ENCODE measurements around the gene RHBDL1. TPM values are rescaled to one million over a fixed set of nuclear protein-coding genes. Genes with fewer than 3 reads are reported as not detected.

RHBDL1 gene
- total RNA-seq, 1 experiment from 2014 or later = 1.7 TPM

- no peak for TF ChIP-seq EZH2 (IDR thresholded peaks at IDR 0.05; ENCODE audit: low read length, unreplicated experiment)
- TF ChIP-seq EZH2phosphoT487 (IDR thresholded peaks at IDR 0.05; ENCODE audit: borderline replicate concordance, low read length) = no peak
- TF ChIP-seq CTCF (conservative IDR thresholded peaks at IDR 0.05; ENCODE audit: low read depth, low read length) = no peak
- ATAC-seq (no peak), DNase-seq (no peak)
- H3K9me2 ChIP-seq (replicated peaks; ENCODE audit: low read length) = no peaks in the 10 kb centered on the region
- intact Hi-C loops (cut with micrococcal nuclease) = loop anchor here (10.0 kb wide), 1 partner anchor 74 kb away; the partner anchor contains the start of genes CHTF18 and RPUSD1
- no peaks in the 10 kb centered on the region for H4K20me1 ChIP-seq (ENCODE audit: low read length)
- H3K4me1 ChIP-seq (ENCODE audit: insufficient read depth, low read length) = peaks cover 16% of the 10 kb centered on the region
- H3K9ac ChIP-seq (ENCODE audit: low read length) = no peak overlapping the region
- H3K27ac ChIP-seq (ENCODE audit: low read length) = no peak overlapping the region
- no peak overlapping the region for H3K4me3 ChIP-seq (ENCODE audit: low read length)
- CTCF ChIA-PET = no interaction called here
- H2AFZ ChIP-seq (ENCODE audit: low read length) = no peak overlapping the region
- H3K9me3 ChIP-seq (ENCODE audit: low read length) = no peaks in the 10 kb centered on the region
- peaks cover 4% of the 10 kb centered on the region; the same call in 1 of the 2 replicates for H3K79me2 ChIP-seq (ENCODE audit: low read length)
- no peak overlapping the region for H3K4me2 ChIP-seq (ENCODE audit: low read length)
- H3K36me3 ChIP-seq (ENCODE audit: low read depth, low read length) = no peaks in the 10 kb centered on the region
- no peaks in the 10 kb centered on the region for H3F3A ChIP-seq (ENCODE audit: low read length, unreplicated experiment)
- no TSS peak for BruUV-seq (replicated peaks)
- peaks cover 26% of the 10 kb centered on the region for H3K27me3 ChIP-seq (ENCODE audit: low read length)
- POLR2A ChIA-PET (ENCODE audit: unreplicated experiment) = no interaction called here
Measured at GRCh38 chr16:710500-711075, 35.1 kb downstream of the RHBDL1 start.

- Histone ChIP-seq H4K20me1 (ENCODE audit: low read length) (no peaks in the 10 kb centered on the region), H3K9me3 (ENCODE audit: low read length) (no peaks in the 10 kb centered on the region), H3K27me3 (ENCODE audit: low read length) (peaks cover 26% of the 10 kb centered on the region), H3K36me3 (ENCODE audit: low read depth, low read length) (no peaks in the 10 kb centered on the region), H2AFZ (ENCODE audit: low read length) (no peak overlapping the region), H3K9me2 (replicated peaks; ENCODE audit: low read length) (no peaks in the 10 kb centered on the region), H3K27ac (ENCODE audit: low read length) (no peak overlapping the region), H3K4me2 (ENCODE audit: low read length) (no peak overlapping the region), H3K9ac (ENCODE audit: low read length) (no peak overlapping the region), H3K4me3 (ENCODE audit: low read length) (no peak overlapping the region), H3F3A (ENCODE audit: low read length, unreplicated experiment) (no peaks in the 10 kb centered on the region), H3K79me2 (ENCODE audit: low read length) (peaks cover 8% of the 10 kb centered on the region), H3K4me1 (ENCODE audit: insufficient read depth, low read length) (peaks cover 16% of the 10 kb centered on the region)
- no peak for DNase-seq
- intact Hi-C loops (cut with micrococcal nuclease) = loop anchor here (10.0 kb wide), 1 partner anchor 74 kb away; the partner anchor contains the start of genes CHTF18 and RPUSD1
- ATAC-seq = no peak
- TF ChIP-seq CTCF (conservative IDR thresholded peaks at IDR 0.05; ENCODE audit: low read depth, low read length) (no peak), EZH2 (IDR thresholded peaks at IDR 0.05; ENCODE audit: low read length, unreplicated experiment) (no peak), EZH2phosphoT487 (IDR thresholded peaks at IDR 0.05; ENCODE audit: borderline replicate concordance, low read length) (no peak)
- no TSS peak for BruUV-seq (replicated peaks)
- CTCF ChIA-PET = no interaction called here
- POLR2A ChIA-PET (ENCODE audit: unreplicated experiment) = no interaction called here
Measured at GRCh38 chr16:711084-711483, 35.6 kb downstream of the RHBDL1 start.

Data from PC-3 (cell line).